SW 1271 (cell line): ENCODE results near the gene PMFBP1.

ENCODE experiments used
- DNase-seq, 2 experiments: peaks; one replicate each; lab custom pipeline; 2025; lab: John Stamatoyannopoulos, UW

The PMFBP1 gene

DNA sequence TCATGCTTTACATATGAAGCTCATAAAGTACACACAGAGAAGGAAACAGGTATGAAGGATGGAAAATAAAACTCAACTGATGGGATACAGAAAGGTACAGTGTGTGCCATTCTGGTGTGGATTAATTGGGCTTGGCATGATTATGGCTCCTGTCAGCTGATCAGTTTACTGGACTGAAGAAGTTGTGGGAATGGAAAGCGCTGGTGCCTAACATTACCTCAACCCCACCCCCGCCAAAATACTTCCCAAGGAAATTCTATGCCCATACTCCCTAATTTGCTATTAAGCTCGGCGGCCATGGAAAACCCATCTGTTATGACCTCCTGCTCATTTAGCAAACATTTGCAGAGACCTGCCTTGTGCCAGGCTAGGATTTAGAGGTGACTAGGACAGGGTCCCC lies 16.6 kb upstream of the PMFBP1 start:
- no peak for DNase-seq

DNA sequence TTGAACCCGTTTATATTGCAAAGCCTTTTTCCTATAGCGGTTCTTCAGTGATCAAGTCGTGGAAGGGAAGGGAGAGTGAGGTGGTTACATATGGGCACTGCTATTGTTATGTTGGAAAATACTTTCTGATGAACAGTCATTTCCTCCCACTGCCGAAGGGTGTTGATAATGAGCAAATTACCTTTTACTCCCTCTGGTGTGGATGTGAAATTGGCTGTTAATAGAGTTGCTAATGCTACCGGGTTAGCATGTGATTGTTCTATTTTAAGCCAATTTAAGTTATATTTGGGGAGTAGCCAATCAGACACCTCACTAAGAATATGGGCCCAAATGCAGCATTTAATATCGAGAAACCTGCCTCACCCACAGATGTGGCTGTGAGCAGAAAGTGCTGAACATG lies 15.6 kb upstream of the PMFBP1 start:
- DNase-seq, result no peak

DNA sequence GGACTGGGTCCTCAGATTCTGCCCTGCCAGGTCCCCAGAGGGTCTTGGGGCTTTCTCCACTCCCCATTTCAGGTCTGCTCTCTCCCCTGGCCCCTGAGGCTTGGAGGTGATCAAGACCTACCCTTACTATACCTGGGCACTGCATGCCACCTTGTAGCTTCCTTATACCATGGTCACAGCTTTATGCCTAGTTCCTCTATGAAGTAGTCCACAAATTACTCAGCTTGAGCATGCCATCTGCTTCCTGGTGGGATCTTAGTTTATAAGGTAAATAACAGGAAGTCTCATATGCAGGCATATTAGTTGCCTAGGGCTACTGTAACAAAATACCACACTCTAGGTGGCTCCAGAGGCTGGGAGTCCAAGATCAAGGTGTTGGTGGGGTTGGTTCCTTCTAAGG lies 11.0 kb upstream of the PMFBP1 start:
- no peak for DNase-seq

DNA sequence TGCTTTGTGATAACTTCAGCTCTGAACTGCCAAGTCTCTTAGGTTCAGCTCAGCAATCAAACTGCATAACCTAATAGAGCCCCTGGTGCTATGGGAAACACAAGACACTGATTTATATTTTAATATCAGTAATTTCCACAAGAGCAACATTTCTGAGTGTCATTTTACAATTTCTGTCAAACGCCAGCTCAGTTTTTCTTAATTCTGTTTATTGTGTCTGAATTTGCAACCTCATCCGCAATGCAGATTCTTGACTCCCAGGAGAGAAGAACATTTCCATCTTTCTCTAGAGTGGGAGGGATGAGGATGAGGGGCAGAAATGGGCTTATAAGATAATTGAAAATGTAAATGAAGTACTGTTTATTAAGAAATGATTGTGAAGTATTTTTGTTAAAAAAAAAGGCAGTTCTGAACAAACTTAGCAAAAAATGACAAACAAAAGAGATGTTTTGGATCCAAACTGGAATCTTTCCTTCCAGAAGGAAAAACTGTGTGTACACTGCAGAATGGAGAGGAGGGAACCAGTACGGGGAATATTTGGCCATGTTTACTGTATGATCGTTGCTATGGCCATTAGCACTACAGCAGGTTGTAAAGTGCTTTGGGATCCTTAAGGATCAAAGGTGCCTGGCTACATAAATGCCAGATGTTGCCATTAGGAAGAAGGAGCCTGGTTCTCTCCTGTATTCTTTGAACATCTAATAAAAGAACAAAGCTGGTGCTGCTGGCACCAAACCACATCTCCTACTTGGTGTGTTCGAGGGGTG lies 7.4 kb upstream of the PMFBP1 start:
- no peak for DNase-seq

DNA sequence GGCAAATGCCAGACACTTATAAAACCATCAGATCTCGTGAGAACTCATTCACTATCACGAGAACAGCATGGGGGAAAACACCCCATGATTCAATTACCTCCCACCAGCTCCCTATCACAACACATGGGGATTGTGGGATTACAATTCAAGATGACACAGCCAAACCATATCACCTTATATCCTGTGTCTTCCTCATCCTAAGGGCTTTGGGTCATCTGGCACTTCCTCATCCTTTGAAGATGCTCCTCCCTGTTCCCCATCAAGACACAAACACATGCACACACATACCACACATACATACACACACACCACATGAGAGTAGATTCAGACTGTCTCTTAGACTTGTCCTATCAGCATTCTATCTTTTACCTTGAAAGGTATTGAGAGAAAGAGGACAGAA lies 2.8 kb upstream of the PMFBP1 start:
- DNase-seq, result no peak

DNA sequence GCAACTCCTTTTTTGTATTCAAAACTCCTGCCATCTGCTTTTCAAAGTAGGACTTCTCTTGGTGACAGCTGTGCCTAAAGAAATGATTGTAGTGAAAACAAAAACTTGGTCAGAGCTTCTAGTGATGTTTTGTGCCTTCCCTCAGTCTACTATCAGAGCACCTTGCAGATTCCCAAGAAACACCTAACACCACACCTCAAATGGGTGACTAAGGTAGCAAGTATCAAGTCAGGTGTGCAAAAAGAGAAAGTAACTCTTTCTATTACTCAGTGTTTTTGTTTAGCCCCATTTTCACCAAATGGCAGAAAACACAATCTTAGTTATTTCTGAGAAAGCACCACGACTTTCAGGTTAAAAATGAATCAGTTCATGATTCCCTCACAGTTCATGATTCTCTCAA lies 2.0 kb upstream of the PMFBP1 start:
- no peak for DNase-seq

DNA sequence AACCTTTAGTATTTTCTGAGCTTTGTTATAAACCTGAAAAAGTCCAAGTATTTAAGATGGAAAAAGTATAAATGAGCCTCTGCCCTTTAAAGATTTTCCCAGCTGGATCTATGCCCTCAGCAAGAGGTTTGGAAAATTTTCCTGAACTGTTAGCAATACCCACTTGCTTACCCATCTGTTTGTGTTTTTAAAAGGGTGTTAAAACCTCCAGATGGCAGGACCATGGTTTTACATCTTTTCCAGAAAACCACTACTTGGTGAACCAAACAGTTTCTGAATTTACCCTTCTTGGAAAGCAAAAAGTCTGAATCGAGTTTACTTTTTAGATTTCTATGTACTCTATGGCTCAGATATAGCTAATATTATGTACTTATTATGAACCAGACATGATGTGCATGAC lies 719 bp downstream of the PMFBP1 start:
- DNase-seq, result no peak

DNA sequence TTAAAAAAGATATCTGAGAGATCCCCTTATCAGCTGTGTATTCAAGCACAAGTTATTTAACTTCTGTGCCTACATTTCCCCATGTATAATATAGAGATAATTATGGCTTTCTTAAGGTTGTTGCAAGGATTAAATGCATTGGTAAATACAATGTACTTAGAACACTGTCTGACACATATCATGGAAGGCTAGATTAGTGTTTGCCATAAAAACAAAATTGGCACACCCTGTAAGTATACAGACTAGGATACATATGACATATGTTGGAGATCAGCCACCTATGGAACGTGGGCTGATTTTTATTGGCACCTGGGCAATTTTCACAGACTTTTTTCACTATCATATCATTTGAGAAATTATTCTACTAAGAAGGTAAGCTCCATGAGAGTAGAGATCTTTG lies 2.2 kb downstream of the PMFBP1 start:
- no peak for DNase-seq

DNA sequence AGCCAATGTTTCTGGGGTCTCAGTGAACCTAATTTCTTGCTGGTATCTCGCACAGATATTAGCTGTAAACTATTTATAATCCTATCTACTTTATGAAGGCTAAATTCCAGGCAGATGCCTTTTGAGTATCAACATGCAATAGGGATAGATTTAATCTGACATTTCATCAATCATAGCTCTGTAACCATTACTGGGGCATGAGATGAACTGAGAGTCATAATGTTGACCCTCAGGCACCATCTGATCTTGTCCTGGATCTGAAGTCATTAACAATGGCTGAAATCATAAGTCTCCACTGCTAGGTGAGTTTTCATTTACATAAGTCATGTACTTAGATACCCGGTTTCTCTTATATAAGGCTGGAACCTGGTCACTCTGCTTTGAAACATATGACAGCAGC lies 3.6 kb downstream of the PMFBP1 start:
- DNase-seq, result no peak

DNA sequence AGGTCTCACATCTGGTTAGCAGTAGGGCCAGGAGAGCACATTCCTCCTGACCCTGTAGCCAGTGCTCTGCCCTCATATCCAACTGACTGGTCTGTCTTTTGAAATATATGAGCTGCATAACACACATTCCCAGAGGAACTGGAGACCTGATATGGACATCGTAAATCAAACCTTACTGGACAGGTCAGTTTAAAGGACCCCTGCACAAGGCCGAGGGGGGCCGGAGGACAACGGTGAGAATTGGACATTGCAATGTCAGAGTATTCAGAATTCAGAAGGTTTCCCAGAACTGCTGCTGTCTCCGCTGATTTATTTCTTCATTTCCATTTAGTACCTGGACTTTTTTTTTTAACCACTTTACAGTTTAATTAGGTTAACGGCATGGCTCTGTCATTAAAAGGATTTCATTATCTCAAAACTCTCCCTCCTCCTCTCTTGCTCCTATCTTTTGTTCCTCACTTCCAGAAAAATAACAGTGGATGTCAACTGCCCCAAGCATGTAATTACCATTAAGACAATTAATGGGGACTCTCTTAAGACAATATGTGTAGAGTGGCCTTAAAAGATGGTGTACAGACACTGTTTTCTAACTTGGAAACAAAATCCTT lies 4.9 kb downstream of the PMFBP1 start:
- no peak for DNase-seq

DNA sequence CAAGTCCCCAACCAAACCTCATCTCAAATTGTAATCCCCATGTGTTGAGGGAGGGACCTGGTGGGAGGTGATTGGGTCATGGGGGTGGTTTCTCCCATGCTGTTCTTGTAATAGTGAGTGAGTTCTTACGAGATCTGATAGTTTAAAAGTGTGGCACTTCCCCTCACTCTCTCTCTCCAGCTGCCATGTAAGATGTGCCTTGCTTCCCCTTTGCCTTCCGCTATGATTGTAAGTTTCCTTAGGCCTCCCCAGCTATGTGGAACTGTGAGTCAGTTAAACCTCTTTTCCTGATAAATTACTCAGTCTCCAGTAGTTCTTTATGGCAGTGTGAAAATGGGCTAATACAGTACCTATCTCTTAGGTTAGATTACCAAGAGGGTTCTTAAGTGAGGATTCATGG lies 5.8 kb downstream of the PMFBP1 start:
- DNase-seq, result no peak

DNA sequence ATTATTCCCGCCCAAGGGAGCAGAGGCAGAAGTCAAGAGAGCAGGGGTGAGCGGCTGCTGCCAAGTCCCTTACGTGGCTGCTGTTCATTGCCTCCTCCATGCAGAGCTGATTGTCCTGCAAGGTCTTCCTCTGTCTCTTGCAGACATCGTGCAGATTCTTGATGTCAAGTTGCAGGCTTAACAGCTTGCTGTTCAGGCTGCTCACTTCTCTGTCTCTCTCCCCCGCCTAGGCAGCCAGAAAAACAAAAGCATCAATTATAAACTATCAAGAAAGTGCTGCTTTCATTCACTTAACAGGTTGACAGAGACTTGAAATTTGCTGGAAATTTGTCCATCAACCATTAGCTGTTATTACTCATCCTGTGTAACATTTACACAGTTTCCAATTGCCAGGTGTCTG lies 7.3 kb downstream of the PMFBP1 start:
- no peak for DNase-seq

DNA sequence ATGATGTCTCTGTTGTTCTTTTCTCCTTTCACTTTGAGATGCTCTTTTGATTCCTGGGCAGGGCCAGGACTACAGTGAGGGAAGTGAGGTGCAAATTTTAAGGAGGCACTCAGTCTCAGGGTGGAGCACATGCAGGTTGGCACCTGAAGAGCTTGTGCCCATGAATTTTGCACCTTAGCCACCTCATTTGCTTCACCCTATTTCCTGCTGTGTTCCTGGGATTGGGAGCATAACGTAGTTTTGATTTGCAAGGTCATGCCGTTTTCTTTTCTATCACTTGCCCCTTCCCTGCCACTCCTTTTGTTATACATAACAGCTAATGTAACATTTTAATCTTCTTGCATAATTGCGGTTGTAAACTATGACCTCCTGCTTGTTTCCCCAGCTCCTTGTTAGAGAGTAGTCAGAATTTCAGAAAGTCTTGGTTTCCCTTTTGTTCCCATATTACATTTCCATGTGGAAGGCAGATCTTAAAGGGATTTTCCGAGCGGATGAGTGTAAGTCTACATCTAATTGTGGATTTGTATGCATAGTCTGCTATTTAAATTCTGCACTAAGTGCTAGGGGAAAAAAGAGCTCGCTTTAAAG lies 9.8 kb downstream of the PMFBP1 start:
- DNase-seq, result no peak

DNA sequence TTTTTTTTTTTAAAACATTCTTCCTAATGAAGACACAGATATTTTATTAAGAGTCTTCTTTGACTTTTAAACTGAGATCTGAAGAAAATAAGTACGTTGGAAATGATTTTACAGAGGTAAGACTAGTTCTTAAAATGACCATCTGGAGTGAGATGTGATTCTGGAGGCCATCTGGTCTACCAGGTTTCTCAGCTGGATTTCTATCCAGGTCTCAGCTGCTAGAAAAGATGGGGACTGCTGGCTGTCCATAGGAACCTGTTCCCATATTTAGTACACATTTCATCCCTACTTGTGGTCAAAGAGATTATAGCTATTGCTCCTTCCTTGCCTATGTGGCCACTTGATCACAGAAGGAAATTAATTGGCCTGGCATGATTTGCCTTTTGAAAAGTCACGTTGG lies 12.2 kb downstream of the PMFBP1 start:
- DNase-seq, result no peak

DNA sequence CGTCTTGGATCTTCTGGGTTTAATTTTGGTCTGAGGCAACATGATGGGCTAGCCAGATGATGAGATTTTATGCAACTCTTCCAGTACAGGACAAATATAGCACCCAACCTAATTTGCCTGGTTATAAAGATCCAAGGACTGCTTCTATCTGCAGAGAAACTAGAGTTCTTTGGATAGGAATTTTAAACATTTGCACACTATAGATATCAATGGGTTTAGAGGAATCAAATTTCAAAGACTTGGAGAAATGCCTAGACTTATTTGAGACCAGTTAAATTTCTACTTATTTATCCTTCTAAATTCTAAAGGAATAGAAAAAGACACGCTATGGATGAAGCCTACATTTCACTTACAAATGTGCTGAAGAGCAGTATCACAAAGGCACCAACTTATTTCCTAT lies 12.6 kb downstream of the PMFBP1 start:
- no peak for DNase-seq

DNA sequence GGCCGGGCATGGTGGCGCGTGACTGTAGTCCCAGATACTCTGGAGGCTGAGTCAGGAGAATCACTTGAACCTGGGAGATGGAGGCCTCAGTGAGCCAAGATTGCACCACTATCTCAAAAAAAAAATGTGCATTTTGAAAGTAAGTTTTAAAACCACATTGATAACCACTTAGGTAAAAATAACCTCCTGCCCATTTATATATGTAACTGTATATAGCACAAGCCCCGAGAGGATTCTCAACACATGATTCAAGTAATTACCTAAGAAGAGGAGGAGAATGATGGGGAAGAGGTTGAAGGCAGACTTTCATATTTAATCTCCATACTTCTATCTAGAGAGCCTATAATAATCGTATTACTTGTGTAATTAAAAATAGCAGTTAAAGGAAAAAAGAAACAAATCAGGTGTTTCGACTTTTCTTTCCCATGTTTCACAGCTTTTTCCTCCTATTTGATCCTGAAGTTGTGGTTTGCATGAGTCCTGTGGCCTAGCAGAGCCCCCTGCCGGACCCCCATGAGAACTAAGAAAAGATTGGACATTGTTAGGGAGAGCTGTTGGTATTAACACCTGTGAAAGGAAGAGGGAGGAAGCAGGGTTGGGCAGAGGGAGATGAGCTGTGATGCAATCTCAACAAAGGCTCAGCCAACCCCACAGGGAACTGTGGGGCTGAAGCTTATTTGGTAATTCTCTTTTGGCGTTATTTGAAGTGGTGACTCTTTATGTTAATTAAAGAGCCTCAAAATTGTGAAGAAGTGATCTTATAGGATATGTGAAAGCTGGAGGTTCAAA lies 22.1 kb downstream of the PMFBP1 start:
- DNase-seq, result no peak

DNA sequence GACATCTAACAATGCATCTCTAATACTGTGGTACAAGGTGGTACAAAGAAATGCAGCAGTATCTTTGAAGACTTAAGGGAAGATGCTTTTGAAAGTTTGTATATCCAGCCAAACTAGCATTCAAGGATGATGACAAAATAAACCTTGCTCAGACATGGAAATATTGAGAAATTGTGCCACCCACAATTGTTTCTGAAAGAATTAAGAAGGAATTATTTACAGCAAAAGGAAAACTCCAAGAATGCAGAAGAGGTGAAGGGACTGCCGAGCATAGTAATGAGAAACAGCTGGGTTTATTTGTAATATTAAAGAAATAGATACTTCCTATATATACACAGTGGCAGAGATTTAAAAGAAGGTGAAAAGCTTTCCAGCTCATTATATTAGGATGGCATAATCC lies 29.5 kb downstream of the PMFBP1 start:
- DNase-seq, result no peak

DNA sequence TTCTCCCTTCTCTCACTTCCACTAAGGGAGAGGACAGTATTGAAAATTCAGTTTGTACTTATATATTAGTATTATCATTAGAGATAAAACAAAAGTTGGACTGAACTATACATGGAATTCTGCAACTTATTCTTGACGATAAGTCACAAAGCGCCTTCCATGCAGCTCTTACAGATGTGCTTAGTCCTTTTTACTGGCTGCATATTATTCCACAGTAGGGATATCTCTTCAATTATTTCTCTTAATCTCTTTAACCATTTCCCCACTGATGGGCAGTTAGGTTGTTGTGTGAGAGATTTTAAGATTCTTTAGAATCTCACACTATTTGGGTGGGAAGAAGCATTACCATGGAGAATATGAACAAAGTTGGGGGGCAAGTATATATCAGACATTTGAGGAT lies 32.0 kb downstream of the PMFBP1 start:
- no peak for DNase-seq

DNA sequence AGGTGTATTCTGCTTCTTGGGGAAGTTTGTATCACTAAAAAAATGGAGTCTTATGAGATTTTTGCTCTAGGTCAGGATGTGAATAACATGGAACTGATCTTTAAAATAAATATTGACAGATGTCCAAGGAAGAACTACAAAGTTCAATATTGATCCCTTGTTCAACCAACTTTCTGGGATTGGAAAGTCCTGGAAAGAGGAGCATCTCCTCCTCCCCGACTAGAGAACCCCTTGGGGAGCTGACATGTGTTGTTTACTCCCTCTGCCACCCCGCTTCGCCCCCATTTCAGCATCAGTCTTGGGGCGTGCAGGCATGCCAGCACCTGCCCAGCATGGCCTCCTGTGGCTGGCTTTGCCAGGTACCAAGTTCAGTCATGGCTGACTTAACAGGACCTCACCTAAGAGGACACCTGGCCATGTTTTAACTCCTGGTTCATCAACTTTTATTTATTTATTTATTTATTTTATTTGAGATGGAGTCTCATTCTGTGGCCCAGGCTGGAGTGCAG lies 33.8 kb downstream of the PMFBP1 start:
- no peak for DNase-seq

DNA sequence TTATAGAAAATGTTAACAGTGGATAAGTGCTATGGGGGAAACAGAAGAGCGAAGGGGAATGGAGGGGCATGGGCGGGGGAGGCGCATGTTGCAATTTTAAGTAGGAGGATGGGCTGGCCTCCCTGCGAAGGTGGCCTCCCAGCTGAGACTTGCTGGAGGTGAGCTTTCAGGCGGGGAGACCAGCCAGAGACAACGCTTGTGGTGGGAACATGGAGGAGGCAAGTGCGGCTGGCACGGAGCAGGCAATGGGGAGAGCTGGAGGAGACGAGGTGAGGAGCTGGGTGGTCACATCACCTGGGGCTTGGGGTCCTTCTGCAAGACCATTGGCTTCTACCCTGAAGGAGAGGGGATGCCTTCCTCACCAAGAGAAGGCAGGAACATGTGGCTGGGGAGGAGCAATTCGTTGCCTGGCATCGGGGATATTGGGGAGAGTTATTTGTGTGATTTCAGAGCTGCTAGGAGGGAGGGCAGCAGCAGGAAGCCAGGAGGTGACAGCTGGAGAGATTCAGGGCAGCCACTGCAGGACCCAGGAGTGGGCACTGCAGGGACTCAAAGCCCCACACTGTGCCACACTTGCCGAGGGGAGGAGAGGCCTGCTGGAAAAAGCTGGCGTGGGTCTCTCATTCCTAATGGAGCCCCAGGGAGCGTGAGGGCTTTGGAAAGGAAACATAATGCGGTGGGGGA lies 34.4 kb downstream of the PMFBP1 start:
- no peak for DNase-seq

DNA sequence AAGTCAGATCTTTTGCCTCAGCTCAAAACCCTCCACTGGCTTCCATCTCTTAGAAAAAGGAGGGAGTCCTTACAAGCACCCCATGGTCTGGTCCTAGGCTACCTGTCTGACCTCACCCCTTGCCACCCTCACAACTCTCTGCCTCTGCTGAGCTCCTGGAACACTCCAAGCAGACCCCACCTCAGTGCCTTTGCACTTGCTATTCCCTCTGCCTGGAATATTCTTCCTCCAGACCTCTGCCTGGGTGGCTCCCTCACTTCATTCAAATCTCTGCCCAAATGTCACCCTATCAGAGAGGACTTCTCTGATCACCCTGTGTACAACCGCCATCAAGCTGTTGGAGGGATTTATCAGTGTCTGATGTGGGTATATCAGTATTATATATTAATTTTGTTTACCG lies 37.4 kb downstream of the PMFBP1 start:
- DNase-seq, result no peak

DNA sequence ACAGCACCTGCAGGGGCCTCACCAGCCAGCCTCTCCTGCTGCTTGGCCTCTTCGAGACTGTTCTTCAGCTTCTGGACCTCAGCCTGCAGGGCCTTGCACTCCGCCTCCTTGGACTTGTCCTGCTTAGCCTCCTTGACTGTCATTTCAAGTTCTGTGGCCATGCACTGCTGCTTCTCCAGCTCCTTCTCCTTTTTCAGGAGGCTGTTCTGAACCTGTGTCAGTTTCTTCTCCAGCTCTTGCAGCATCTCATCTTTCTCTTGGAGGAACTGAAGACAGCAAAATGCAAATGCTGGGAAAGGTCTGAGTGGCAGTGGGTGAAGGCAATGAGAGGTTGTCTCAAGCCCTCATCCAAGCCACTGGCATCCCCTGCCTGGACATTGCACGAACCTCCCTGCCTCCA lies 39.2 kb downstream of the PMFBP1 start:
- DNase-seq, result no peak
